ENCODE measurements around the gene TBX1. TPM values are rescaled to one million over a fixed set of nuclear protein-coding genes. Genes with fewer than 3 reads are reported as not detected.
A peak's percentile ranks its signal among the peaks of the same experiment; 100 is the strongest.

Gene TBX1
- total RNA-seq, 1 donor from 2014 or later: not detected

DNA sequence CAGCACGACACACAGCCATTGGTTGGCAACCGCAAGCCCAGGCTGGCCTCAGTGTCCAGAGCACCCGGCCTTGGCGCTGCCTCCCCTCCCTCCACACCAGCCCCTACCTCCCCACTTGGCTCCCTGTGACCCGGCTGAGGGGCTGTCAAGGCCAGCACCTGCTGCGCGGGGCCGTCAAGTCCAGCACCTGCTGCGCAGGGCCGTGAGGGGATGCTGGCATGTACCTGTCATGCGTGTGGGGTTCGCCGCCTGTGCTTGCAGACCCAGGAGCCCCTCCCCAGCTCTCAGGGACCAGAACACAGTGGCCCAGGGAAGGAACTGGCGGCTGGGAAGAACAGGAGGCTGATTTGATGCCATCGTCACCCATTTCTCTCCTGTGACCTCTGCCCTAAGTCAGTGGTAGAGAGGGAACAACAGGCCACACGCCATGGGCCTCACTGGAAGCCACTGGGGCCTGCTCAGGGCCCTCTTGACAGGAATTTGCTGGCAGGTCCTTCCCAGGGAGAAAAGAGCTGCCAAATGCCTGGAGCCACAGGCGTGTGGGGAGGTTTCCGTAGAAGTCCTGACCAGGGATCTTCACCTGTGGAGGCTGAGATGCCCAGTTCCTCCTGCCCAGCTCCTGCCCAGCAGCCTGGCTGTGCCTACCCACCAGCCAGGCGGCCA is 37.6 kb downstream of the TBX1 start:
- DNase-seq (ENCODE audit: low spot score): no peak

- DNase-seq (ENCODE audit: low spot score): no peak
Measured at GRCh38 chr22:19798891-19799293, 38.3 kb downstream of the TBX1 start.

DNA sequence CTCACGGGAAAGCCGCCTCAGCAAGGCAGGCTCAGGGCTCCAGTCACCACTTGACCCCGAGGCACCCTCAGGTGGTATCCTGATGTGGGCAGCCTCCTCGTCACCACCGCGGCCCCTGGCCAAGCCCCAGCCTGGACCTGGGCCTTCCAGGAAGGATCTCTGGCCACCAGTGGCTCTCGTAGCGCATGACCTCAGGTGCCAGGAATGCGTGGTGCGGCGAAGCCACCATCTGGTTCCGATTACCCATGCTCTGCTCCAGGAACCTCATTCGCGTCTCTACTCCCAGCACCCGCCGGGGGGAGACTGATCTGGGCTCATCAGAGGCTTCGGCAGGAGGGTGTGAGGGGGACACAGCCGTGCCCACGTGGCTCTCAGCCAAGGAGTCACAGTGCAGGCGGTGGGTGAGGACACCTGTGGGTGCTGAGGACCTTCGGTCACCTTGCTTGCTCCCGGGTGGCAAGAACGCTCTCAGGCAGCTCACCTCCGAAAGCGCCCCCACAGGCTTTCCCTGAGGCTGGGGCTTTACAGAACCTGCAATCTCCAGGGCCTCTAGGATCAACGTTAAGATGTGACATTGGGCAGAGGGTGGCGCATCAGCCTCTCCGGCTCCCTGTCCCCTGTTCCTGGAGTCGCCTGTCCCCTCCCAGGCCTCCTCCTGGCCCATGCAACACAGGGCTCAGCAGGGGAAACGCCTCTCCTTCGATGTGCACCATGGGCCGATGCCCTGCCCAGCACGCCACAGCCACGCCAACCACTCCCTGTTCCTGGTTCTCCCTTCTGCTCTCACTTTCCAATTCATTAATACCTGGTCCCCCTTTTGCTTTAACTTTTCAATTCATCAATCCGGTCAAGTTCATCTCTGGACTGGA is 39.0 kb downstream of the TBX1 start:
- DNase-seq (ENCODE audit: low spot score): peak; percentile 47

DNA sequence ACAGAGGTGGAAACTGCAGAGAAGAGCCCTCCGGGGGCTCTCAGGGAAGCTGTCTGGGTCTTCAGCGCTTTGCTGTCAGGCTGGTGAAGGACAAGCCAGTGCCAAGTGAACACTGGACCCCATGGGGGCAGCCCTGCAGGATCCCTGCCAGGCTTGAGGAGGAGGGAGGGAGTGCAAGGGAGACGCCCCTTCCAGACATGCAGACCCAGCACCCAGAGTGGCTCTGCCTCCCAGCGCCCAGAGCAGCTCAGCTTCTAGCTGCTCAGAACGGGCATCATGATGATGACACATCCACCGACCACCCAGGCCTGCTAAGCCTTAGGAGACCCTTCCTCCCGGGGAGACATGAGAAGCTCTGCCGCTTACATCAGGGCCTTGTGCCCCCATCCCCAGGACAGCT is 39.7 kb downstream of the TBX1 start:
- DNase-seq (ENCODE audit: low spot score): no peak

DNA sequence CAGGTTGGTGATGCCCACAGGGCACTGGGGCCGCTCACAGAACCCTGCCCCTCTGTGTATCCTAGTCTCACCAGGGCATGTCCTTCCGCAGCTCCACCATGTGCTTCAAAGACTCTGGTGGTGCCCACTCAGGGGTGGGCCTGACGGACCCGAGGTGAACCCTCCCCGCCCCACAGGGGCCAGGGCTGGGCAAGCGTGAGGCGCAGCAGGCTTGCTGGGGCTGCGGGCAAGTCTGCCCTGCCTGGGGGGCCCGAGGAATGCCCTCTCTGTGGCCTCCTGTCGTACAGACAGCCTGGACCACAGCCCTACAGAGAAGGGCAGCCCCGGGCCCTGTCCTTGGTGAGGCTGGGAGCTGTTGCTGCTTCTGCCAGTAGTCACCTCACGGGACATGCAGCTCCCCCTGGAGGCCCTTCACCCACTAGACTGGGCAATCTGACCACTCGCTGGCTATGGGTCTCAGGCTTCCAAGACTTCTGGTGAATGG is 40.2 kb downstream of the TBX1 start:
- no peak for DNase-seq (ENCODE audit: low spot score)

DNA sequence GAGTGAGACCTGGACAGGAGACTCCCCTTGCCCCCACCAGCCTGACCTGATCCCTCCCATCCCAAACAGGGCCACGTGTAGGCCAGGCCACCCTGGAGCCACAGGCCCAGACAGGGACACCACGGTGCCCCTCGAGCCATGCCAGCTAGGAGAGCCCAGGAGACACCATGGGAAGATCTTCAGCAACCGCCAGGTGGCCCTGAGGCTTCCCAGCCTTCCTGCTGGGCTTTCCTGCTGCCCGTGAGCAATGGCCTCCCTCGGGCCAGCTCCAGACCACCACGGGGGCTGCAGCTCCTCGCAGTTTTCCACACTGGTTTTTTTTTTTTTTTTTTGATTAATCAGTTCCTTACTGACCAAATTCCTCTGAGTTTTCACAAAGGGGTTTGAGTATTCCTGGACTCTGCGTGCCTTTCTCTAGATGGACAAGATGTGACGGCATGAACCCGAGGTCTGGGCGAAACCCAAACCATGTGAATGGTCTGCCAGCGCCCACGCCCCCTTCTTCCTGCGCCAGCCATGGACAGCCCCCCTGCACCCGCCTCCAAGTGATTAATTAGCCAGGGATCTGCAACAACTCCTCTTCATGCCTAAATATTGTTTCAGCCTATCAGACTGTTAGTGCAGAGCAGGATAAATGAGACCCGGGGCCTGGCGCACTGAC is 40.9 kb downstream of the TBX1 start:
- DNase-seq (ENCODE audit: low spot score): no peak

GRCh38 chr22:19802001-19802893 is 41.7 kb downstream of the TBX1 start:
- DNase-seq (ENCODE audit: low spot score): no peak

DNA sequence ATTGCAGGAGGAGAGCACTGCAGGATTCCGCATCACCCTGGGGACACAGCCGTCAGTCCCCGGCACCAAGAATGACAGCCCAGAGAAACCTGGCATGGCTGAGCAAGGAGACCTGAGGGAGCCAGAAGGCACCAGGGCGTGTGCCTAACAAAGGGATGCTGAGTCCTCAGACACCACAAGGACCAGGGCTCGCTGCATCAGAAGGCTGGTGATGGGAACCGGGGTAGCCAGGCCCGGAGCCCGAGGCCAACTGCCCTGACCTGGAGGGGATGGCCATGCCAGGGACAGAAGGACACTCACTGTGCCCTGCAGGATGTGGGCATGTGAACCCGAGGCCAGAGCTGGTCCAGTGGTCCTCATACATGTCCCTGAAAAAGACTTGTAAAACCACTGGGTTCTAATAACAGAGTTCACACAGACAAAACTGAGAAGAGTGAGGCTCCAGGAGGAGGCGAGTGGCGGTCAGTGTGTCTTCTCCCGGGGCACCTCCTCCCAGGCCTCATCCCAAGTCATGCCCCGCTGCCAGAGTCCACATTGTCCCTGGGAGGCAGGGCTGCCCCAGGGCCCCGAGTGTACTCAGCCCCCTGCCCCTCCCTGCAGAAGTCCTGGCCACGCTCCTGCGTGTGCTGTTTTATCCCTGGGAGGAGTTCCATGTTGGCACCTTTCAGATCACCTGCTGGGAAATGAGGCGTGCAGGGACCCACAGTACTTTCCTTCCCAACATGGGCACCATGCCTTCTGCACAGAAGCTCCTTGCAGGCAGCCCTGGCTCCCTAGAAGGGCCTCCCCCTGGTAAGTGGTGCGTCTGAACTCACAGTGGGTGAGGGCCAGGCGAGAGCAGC is 42.5 kb downstream of the TBX1 start:
- no peak for DNase-seq (ENCODE audit: low spot score)

- no peak for DNase-seq (ENCODE audit: low spot score)
Measured at GRCh38 chr22:19803736-19804267, 43.2 kb downstream of the TBX1 start.

DNA sequence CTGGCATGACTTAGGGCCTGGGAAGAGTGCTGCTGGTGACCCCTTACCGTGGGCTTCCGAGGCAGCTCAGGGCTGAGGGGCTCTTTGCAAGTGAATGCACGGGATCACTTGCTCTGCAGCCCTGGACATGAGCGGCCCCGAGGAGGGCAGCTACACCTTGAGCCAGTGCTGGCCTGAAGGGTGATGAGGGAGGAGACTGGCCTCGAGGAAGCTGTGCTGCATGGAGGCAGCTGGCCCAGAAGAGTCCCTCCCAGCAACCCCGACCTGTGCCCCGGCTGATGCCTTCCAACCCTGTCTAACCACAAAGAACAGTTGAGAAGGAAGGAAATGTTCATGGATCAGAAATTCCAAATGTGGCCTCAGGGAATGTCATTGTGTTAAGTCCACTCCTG is 45.2 kb downstream of the TBX1 start:
- DNase-seq (ENCODE audit: low spot score): peak; percentile 6

- no peak for DNase-seq (ENCODE audit: low spot score)
Measured at GRCh38 chr22:19806213-19807160, 45.9 kb downstream of the TBX1 start.

DNA sequence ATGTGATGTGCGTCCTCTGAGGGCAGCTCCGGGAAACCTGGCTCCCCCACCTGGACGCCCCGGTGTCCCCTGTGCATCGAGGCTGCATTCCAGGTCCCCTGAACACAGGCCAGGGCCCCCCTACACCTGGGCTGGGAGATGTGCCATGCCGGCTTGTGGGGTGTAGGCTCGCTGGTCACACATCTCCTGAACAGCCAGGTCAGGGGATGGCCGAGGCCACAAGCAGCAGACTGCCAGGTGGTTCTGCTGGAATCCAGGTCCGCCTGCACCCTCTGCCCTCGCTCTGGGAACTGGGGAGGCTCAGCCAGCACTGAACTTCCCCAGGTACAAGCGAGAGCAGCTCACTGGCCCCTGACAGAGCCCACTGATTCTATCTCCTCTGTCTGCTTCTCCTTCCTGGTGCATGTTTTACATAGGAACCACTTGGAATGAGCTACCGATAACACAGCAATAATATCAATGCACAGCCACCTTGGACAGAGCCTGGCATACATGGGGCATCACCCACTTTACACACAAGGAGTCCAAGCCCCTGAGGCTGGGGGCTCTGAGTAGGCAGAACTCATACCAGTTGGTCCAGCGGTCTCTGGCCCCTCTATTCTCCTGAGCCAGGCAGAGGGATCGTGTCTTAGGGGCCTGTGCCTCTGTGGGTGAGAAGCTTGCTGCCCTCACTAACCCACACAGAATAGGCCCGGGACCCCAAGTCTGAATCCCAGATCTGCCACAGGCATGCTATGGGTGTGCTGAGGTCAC is 46.8 kb downstream of the TBX1 start:
- no peak for DNase-seq (ENCODE audit: low spot score)

- DNase-seq (ENCODE audit: low spot score): no peak
Measured at GRCh38 chr22:19807914-19808872, 47.6 kb downstream of the TBX1 start.

GRCh38 chr22:19808873-19809478 is 48.4 kb downstream of the TBX1 start:
- DNase-seq (ENCODE audit: low spot score): no peak

GRCh38 chr22:19809741-19810140 is 49.2 kb downstream of the TBX1 start:
- DNase-seq (ENCODE audit: low spot score): no peak

GRCh38 chr22:19810381-19811201 is 50.0 kb downstream of the TBX1 start:
- DNase-seq (ENCODE audit: low spot score): no peak

Data from umbilical cord (tissue), 2 donors.